Cardiac fibroblast (primary cell): ENCODE measurements around the gene CLEC4E.
A peak's percentile ranks its signal among the peaks of the same experiment; 100 is the strongest.
"Not testable (repeated sequence)": the region's sequence is repeated elsewhere in the genome, so short reads cannot be mapped to it uniquely, and the experiment has no call there.

Source experiments
- DNase-seq, 2 donors: peaks; one replicate each; pipeline versions ENCODE4 v3.0.0 to v3.0.0-alpha.2; 2010; ENCODE audit warnings: low read depth in 2 of 2
- H3K4me3 ChIP-seq, 2 donors: replicated peaks in 1 of 2; 1 replicate in 1 of 2; 2 replicates in 1 of 2; pipeline ENCODE4 v1.5.1; 2011; ENCODE audit warnings: low read depth in 2 of 2, low read length in 2 of 2, mild to moderate bottlenecking in 2 of 2, moderate library complexity in 1 of 2
- TF ChIP-seq, protein P1 (sequence below): IDR thresholded peaks from one replicate; pipeline ENCODE4 v1.5.1; 2011; ENCODE audit warnings: low read depth, mild to moderate bottlenecking, low read length, inconsistent platforms

Gene CLEC4E, protein sequence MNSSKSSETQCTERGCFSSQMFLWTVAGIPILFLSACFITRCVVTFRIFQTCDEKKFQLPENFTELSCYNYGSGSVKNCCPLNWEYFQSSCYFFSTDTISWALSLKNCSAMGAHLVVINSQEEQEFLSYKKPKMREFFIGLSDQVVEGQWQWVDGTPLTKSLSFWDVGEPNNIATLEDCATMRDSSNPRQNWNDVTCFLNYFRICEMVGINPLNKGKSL

DNA sequence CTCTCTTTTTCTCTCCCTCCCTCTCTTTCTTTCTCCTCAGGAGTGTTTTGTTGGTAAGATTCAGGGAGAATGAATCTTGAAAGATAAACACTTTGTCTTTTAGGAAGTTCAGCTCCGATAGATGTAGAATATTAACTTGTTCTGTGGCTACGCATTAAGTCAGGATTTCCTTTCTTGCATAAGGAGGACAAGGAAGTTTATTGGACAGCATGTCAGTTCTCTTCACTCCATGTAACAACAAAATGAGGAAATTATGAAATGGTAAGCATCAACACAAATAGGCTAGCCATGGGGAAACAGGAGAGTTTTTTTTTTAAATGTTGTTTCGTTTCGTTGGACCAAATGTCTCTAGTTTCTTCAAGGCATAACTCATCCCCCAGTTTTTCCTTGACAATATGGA is at the start of gene CLEC4E:
Gene CLEC4E, minus strand, starts transcription at position 75 of the 400 bp plus-strand sequence. CDS start 108 bp downstream, outside the sequence.
- not testable (repeated sequence) for DNase-seq, H3K4me3 ChIP-seq

DNA sequence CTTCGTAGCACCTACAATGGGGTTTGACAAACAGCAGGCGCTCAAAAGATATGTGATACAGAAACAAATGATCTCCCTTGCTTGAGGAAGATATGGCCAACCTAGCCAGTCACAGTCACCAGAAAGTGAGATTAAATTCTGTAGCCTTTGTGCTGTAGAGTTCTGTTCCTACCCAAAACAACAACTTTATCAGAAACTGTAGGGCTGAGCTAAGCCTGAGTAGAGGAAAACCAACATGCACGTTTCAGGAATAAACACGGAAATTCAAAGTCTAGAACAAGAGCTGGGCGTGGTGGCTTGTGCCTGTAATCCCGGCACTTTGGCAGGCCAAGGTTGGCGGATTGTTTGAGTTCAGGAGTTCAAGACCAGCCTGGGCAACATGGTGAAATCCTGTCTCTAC is 49.0 kb upstream of the CLEC4E start:
- TF ChIP-seq, protein P1, sequence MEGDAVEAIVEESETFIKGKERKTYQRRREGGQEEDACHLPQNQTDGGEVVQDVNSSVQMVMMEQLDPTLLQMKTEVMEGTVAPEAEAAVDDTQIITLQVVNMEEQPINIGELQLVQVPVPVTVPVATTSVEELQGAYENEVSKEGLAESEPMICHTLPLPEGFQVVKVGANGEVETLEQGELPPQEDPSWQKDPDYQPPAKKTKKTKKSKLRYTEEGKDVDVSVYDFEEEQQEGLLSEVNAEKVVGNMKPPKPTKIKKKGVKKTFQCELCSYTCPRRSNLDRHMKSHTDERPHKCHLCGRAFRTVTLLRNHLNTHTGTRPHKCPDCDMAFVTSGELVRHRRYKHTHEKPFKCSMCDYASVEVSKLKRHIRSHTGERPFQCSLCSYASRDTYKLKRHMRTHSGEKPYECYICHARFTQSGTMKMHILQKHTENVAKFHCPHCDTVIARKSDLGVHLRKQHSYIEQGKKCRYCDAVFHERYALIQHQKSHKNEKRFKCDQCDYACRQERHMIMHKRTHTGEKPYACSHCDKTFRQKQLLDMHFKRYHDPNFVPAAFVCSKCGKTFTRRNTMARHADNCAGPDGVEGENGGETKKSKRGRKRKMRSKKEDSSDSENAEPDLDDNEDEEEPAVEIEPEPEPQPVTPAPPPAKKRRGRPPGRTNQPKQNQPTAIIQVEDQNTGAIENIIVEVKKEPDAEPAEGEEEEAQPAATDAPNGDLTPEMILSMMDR = no peak
- H3K4me3 ChIP-seq = no peak overlapping the region
- no peak for DNase-seq

DNA sequence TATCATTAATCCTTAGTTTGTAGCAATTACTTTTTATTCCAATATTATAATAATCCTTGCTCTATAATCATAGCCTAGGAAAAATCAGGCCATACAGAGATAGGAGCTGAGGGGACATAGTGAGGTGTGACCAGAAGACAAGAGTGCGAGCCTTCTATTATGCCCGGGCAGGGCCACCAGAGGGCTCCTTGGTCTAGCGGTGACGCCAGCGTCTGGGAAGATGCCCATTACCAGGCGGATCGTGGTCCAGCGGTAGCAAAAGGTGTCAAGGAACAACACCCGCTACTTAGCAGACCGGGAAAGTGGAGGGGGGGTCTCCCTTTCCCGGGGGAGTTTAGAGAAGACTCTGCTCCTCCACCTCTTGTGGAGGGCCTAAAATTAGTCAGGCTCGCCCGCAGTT is 43.8 kb upstream of the CLEC4E start:
- not testable (repeated sequence) for H3K4me3 ChIP-seq, DNase-seq

DNA sequence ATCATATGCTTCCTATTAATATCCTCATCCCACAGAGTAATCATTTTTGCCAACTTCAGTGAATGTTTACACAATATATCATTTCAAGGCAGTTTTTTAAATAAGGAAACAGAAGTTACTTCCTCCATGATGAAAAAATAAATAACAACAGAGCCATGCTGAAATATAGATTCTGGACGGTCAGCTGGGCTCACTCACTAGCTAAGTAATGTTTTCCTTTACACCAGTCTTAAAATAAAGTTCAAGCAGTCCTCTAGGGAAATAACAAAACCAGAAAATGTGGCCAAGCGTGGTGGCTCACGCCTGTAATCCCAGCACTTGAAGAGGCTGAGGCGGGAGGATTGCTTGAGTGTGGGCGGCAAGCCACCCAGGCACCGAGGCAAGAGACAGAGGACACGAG is 43.3 kb upstream of the CLEC4E start:
- no peak for DNase-seq
- no peak overlapping the region for H3K4me3 ChIP-seq
- TF ChIP-seq, protein P1 = no peak

DNA sequence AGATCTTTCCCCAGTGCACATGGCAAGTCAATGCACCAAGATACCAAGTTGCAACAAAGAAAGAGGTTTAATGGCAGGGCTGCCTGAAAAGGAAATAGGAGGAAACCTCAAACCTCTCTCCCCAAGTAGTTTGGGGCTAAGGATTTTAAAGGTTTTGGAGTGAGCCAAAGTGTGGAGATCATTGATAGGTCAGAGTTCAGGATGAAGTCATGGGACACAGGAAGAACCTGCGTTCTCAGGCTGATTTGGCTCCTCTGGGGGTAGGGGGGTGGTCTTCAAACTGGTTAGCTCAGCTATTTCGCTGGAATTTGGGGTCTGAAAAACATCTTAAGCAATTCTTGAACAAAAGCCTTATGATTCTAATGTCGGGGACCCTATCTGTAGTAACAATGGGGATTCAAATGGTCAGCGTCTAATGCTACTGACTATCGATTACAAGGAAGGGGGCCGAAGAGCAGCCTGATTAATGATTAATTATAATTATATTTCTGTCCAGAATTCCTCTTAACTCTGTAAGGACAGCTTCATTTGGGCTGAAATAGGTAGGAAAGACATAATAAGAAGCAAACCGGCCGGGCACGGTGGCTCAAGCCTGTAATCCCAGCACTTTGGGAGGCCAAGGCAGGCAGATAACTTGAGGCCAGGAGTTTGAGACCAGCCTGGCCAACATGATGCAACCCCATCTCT is 40.5 kb upstream of the CLEC4E start:
- no peak for DNase-seq
- TF ChIP-seq, protein P1 = no peak
- no peak overlapping the region for H3K4me3 ChIP-seq

DNA sequence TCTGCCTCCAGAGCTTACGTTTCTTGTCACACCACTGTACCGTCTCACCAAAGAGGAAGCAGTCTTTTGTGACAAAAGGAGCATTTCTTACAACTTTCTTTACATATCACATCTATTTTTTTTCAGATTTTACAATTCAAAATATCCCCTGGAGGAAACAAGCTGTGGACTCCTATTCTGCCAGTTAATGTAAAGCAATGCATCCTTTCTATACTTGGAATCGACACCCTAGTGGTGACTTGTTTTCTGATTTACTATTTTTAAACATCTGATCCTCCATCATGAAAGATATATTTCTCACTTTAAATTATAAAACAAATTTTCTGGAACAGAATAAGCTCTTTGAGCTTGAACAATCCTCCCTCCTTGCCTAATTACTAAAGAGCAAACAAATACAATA is 37.2 kb upstream of the CLEC4E start:
- TF ChIP-seq, protein P1 = no peak
- H3K4me3 ChIP-seq = no peak overlapping the region
- no peak for DNase-seq

DNA sequence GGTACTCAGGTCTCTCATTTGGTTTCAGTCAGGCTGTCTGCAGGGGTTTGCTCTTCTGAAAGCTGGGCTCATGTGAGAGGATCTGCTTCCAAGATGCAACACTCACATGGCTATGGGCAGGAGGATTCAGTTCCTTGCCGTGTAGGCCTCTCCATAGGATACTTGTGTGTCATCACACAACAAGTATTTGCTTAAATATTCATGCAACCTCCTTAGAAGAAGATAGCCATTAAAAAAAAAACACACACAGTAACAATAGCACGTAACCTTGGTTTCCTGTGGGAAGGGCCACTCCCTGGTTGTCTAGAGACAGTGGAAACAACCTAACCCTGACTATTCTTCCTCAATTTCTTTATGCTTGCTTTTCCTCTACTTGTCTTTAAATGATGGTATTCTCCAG is 31.8 kb upstream of the CLEC4E start:
- DNase-seq = peak in 1 of 2 donors; percentile 14
- TF ChIP-seq, protein P1 = no peak
- H3K4me3 ChIP-seq = no peak overlapping the region

DNA sequence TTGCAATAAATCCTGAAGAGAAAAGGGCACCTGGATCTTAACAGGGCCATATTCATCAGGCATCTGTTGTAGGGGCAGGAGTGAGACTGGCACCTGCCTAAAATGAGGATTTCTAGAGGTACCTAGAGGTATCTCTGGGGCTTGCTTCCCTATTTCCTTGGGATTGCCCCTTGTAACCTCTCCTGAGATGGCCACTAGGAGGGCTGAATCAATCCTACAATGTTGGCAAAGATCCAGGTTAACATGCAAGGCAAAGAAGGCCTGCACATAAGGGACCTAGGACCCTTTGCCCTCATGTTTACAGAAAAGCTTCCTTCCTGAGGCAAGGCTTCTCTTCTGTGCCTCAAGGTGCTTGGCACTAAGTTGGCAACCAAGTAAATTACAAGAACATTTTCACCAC is 25.8 kb upstream of the CLEC4E start:
- H3K4me3 ChIP-seq = no peak overlapping the region
- no peak for DNase-seq
- TF ChIP-seq, protein P1 = no peak

DNA sequence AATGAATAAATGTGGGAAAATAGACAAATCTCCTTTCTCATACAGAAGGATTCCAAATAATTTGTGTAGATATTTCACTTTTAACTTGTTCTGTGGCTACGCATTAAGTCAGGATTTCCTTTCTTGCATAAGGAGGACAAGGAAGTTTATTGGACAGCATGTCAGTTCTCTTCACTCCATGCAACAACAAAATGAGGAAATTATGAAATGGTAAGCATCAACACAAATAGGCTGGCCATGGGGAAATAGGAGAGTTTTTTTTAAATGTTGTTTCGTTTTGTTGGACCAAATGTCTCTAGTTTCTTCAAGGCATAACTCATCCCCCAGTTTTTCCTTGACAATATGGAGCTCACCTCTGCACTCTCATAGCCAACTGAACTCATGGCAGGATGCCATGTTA is 25.3 kb upstream of the CLEC4E start:
- not testable (repeated sequence) for H3K4me3 ChIP-seq, DNase-seq
